ENCODE results near the gene GP5.

- no peak for TF ChIP-seq CTCF (IDR thresholded peaks at IDR 0.05)
- TF ChIP-seq POLR2A (IDR thresholded peaks at IDR 0.05), result no peak
- TF ChIP-seq EP300 (IDR thresholded peaks at IDR 0.05; ENCODE audit: low read depth), result no peak
- no peak for TF ChIP-seq POLR2AphosphoS5 (IDR thresholded peaks at IDR 0.05)
Observed at GRCh38 chr3:194386066-194386465, 13.0 kb downstream of the GP5 start.
